Forelimb muscle (tissue), 1 donor: ENCODE results near the gene PIK3C2B. TPM values are rescaled to one million over a fixed set of nuclear protein-coding genes. Genes with fewer than 3 reads are reported as not detected.

ENCODE experiments used
- polyA plus RNA-seq: library from polyadenylated mRNA; unstranded; fragments of 120-200 nt; gene quantifications from one replicate; pipeline ENCODE4 v1.2.1, GENCODE V29; 2013; ENCODE audit not compliant: insufficient read length

Gene PIK3C2B
- polyA plus RNA-seq, 1 donor: 27.6 TPM

Other genes with a start within 250 kb of the PIK3C2B start
- 3.0 TPM for gene PLEKHA6, start 134.9 kb downstream of the PIK3C2B start, polyA plus RNA-seq
- gene PPP1R15B, start 83.0 kb downstream of the PIK3C2B start, polyA plus RNA-seq: 23.8 TPM
- 33.1 TPM for gene MDM4, start 21.6 kb upstream of the PIK3C2B start, polyA plus RNA-seq
- 6.8 TPM for gene LRRN2, start 190.9 kb upstream of the PIK3C2B start, polyA plus RNA-seq